NCI-H1930 (cell line): Measurements from ENCODE around the gene SLC28A3.

Experiments used
- DNase-seq, 2 experiments: peaks; one replicate each; lab custom pipeline; 2025; lab: John Stamatoyannopoulos, UW

SLC28A3 gene

GRCh38 chr9:84238652-84239051, 101.9 kb downstream of the SLC28A3 start:
- DNase-seq = no peak

DNA sequence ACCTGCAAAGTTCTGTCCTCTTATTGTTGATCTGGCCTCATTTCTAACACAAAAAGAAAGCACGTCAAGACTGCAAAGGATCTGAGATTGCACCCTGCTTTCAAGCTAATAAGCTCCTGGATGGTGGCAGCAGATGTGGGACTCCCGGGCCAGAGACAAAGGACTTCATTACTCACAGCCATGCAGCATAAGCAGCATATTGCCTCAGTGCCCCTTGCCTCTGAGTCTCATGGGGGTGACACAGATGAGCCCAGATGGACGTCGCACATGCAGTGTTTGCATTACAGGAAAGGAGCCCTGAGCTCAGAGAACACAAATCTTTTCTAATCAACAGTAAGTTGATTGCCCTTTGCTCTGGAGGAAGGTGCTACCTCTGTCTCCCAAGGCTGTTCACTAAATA, 105.0 kb downstream of the SLC28A3 start:
- DNase-seq = no peak

- peak in 1 of 2 experiments; percentile 15 for DNase-seq
These were observed 110.0 kb downstream of the SLC28A3 start for GRCh38 chr9:84230355-84231145.

- DNase-seq = no peak
These were observed 111.4 kb downstream of the SLC28A3 start for GRCh38 chr9:84229191-84229590.

- no peak for DNase-seq
These were observed 112.3 kb downstream of the SLC28A3 start for GRCh38 chr9:84228130-84228720.

DNA sequence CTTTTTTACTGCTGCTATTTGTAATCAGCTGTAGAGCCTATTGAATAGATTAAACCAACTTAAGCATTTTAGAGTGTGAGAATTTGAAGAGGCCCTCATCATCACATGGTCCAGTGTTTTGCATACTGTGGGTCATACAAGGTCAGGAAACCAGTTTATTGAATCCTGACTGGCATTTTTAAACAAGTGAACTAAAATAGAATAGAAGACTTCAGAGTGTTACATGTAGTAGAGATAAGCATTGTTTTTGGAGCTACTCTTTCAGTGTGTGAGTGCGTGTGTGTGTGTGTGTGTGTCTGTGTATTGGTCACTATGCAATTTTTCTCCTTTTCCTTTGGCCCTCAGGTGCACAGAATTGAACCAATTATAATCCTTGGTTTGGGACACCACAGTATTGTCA, 114.4 kb downstream of the SLC28A3 start:
- no peak for DNase-seq
